T47D (cell line): ENCODE measurements around the gene SLC16A13.

Experiments used
- DNase-seq, 2 experiments: peaks; one replicate each; pipeline versions ENCODE4 v3.0.0 to v3.0.0-alpha.2; 2011 to 2012; ENCODE audit warnings: low read depth in 1 of 2, low spot score in 1 of 2
- JUND ChIP-seq: IDR thresholded peaks from 2 replicates; pipeline ENCODE4 v1.6.1; 2012; ENCODE audit warnings: low read depth
- in situ Hi-C: cut with HindIII; loops from 2 replicates; pipeline ENCODE4 v1.10.0; 2016; ENCODE audit warnings: low sequenced_read_pairs, low pct_unique_long_range_greater_than_20kb

The SLC16A13 gene

GRCh38 chr17:7025245-7025644 is 10.6 kb upstream of the SLC16A13 start:
- no peak for DNase-seq
- in situ Hi-C loops, result no loop called here
- TF ChIP-seq JUND, result no peak

- DNase-seq, result no peak
- no peak for TF ChIP-seq JUND
- in situ Hi-C loops, result no loop called here
These were observed 9.2 kb upstream of the SLC16A13 start for GRCh38 chr17:7026471-7027115.

- in situ Hi-C loops, result no loop called here
- DNase-seq, result no peak
- no peak for TF ChIP-seq JUND
These were observed 8.5 kb upstream of the SLC16A13 start for GRCh38 chr17:7027335-7027734.

- in situ Hi-C loops, result no loop called here
- no peak for DNase-seq
These were observed 6.7 kb upstream of the SLC16A13 start for GRCh38 chr17:7029096-7029495.

GRCh38 chr17:7029659-7030058 is 6.2 kb upstream of the SLC16A13 start:
- DNase-seq, result no peak

More at GRCh38 chr17:7029096-7029495, 6.7 kb upstream of the SLC16A13 start:
- no peak for TF ChIP-seq JUND

GRCh38 chr17:7034955-7035590 is 742 bp upstream of the SLC16A13 start:
- no peak for TF ChIP-seq JUND
- in situ Hi-C loops, result no loop called here
- no peak for DNase-seq

More at GRCh38 chr17:7029659-7030058, 6.2 kb upstream of the SLC16A13 start:
- in situ Hi-C loops, result no loop called here
- no peak for TF ChIP-seq JUND

GRCh38 chr17:7038025-7038862 is 2.4 kb downstream of the SLC16A13 start:
- DNase-seq, result no peak
- no peak for TF ChIP-seq JUND
- in situ Hi-C loops, result no loop called here

GRCh38 chr17:7039832-7040231 is 4.0 kb downstream of the SLC16A13 start:
- in situ Hi-C loops, result no loop called here
- DNase-seq, result no peak
- TF ChIP-seq JUND, result no peak

GRCh38 chr17:7041607-7042500 is 6.0 kb downstream of the SLC16A13 start:
- DNase-seq, result no peak
- in situ Hi-C loops, result no loop called here
- TF ChIP-seq JUND, result no peak

GRCh38 chr17:7042501-7043181 is 6.8 kb downstream of the SLC16A13 start:
- in situ Hi-C loops, result no loop called here
- TF ChIP-seq JUND, result no peak
- no peak for DNase-seq

- DNase-seq, result no peak
- in situ Hi-C loops, result no loop called here
- TF ChIP-seq JUND, result no peak
These were observed 7.3 kb downstream of the SLC16A13 start for GRCh38 chr17:7043182-7043496.
